Measurements from ENCODE around the gene SMIM43.

DNA sequence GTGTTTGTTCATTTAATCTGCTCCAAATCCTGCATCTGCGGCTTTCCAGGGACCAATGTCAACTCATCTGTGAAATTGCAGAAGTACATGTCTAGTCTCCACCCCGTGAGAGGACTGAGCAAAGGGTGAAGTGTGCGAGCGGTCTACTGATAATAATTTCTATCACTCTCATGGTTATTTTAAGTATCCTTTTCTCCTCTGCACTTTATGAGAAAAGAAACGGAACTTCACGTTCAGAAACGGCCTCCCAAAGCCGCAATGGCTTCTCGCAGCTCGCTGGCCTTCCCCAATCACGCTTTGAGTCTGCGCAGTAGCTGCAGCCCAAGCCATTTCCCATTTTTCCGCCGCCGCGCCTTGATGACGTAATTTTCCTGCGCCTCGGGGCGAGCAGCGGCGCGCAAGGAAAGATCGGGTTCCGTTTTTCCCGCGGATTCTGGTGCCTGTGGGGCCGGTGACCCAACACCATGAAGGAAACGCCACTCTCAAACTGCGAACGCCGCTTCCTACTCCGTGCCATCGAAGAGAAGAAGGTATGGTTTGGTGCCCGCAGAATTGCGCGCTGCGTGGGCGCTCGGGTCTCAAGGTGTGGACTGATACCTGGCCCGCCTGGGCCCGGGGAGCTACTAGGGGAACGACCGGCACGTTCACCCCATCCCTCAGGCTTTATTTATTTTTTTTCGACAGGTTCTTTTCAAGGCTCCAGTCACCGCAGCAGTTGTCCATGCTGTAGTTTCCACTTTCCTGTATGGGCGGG is 36.2 kb upstream of the SMIM43 start, which contains the start of gene EXOSC9:
- TF ChIP-seq CTCF (conservative IDR thresholded peaks at IDR 0.05; ENCODE audit: low read length) (no peak), EZH2phosphoT487 (IDR thresholded peaks at IDR 0.05; ENCODE audit: borderline replicate concordance) (no peak)

Measured in Loucy (cell line).